Activated T-helper 17 cell treated with anti-CD3 and anti-CD28 coated beads, Interleukin-2, amount 50 U/mL, for 72 hours (primary cell): ENCODE measurements around the gene LLGL2. TPM values are rescaled to one million over a fixed set of nuclear protein-coding genes. Genes with fewer than 3 reads are reported as not detected.

Source experiments
- ATAC-seq: fragments of 150-1000 bp; cut with Tn5 transposase; replicated peaks from 2 replicates; pipeline ENCODE4 v1.10.0; 2021; ENCODE audit warnings: mild to moderate bottlenecking, moderate library complexity
- H3K27ac Mint-ChIP-seq: one replicate; pipeline ENCODE4 v1.8.0; 2022; ENCODE audit warnings: mixed read lengths
- H3K27me3 Mint-ChIP-seq: one replicate; pipeline ENCODE4 v1.8.0; 2022; ENCODE audit warnings: mixed read lengths
- H3K36me3 Mint-ChIP-seq: one replicate; pipeline ENCODE4 v1.8.0; 2022; ENCODE audit warnings: low read depth, mild to moderate bottlenecking, mixed read lengths
- H3K4me1 Mint-ChIP-seq: one replicate; pipeline ENCODE4 v1.8.0; 2022; ENCODE audit warnings: mixed read lengths
- H3K4me3 Mint-ChIP-seq: one replicate; pipeline ENCODE4 v1.8.0; 2022; ENCODE audit warnings: mild to moderate bottlenecking, mixed read lengths
- H3K9me3 Mint-ChIP-seq: one replicate; pipeline ENCODE4 v1.8.0; 2022; ENCODE audit warnings: mixed read lengths
- total RNA-seq, 2 donors: library from RNA; stranded (reverse); gene quantifications; one replicate each; pipeline ENCODE4 v1.2.3, GENCODE V29; 2022

Gene LLGL2
- total RNA-seq, 2 donors from 2014 or later, result 16.7 to 24.1 TPM

DNA sequence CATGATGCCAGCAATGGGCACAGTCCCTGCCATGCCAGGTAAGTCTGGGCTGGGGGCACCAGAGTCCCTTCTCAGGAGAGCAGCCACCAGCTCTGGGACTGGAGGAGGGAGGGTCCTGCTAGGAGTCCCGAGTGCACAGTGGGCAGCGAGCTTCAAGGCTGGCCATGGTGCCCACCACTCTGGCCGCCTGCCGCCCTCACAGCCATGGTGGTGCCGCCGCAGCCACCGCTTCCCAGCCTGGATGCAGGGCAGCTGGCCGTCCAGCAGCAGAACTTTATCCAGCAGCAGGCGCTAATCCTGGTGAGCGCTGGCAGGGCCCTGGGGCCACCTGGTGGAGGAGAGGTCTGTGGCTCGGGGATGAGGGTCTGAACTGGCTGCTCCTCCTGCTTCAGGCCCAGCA, 89.8 kb downstream of the LLGL2 start:
- H3K27ac Mint-ChIP-seq, result no peak overlapping the region
- H3K27me3 Mint-ChIP-seq, result no peaks in the 10 kb centered on the region
- no peaks in the 10 kb centered on the region for H3K4me1 Mint-ChIP-seq
- no peak for ATAC-seq
- H3K36me3 Mint-ChIP-seq, result no peaks in the 10 kb centered on the region
- H3K9me3 Mint-ChIP-seq, result no peaks in the 10 kb centered on the region
- H3K4me3 Mint-ChIP-seq, result no peak overlapping the region

- ATAC-seq, result no peak
- H3K4me1 Mint-ChIP-seq, result no peaks in the 10 kb centered on the region
- H3K27ac Mint-ChIP-seq, result no peak overlapping the region
- no peaks in the 10 kb centered on the region for H3K9me3 Mint-ChIP-seq
- H3K4me3 Mint-ChIP-seq, result no peak overlapping the region
- no peaks in the 10 kb centered on the region for H3K27me3 Mint-ChIP-seq
- no peaks in the 10 kb centered on the region for H3K36me3 Mint-ChIP-seq
Measured at GRCh38 chr17:75616521-75617122, 91.1 kb downstream of the LLGL2 start.

GRCh38 chr17:75617218-75617617, 91.7 kb downstream of the LLGL2 start:
- Mint-ChIP-seq H3K9me3 (no peaks in the 10 kb centered on the region), H3K36me3 (no peaks in the 10 kb centered on the region), H3K27me3 (no peaks in the 10 kb centered on the region), H3K27ac (no peak overlapping the region), H3K4me3 (no peak overlapping the region), H3K4me1 (no peaks in the 10 kb centered on the region)
- ATAC-seq, result no peak

DNA sequence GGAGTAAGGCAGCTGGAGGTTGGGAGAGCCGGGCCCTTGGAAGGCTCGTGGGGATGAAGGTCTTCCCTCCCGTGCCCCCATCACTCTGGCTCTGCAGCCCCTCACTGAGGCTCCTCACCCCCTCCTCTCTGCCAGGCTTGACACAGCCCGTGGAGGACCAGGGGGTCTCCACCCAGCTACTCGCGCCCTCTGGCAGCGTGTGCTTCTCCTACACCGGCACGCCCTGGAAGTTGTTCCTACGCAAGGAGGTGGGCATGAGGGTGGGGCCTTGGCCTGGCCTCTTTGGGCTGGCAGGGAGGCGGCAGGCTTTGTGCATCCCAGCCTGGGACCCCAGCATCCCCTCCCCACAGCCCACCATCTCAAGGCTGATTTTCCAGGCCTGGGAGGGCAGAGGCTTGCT, 92.2 kb downstream of the LLGL2 start:
- H3K4me1 Mint-ChIP-seq, result no peaks in the 10 kb centered on the region
- H3K4me3 Mint-ChIP-seq, result no peak overlapping the region
- ATAC-seq, result no peak
- no peaks in the 10 kb centered on the region for H3K9me3 Mint-ChIP-seq
- no peaks in the 10 kb centered on the region for H3K27me3 Mint-ChIP-seq
- no peaks in the 10 kb centered on the region for H3K36me3 Mint-ChIP-seq
- H3K27ac Mint-ChIP-seq, result no peak overlapping the region

GRCh38 chr17:75619506-75620431, 94.3 kb downstream of the LLGL2 start:
- no peak overlapping the region for H3K27ac Mint-ChIP-seq
- no peak for ATAC-seq
- H3K9me3 Mint-ChIP-seq, result no peaks in the 10 kb centered on the region
- H3K36me3 Mint-ChIP-seq, result no peaks in the 10 kb centered on the region
- no peaks in the 10 kb centered on the region for H3K27me3 Mint-ChIP-seq
- no peaks in the 10 kb centered on the region for H3K4me1 Mint-ChIP-seq
- no peak overlapping the region for H3K4me3 Mint-ChIP-seq

DNA sequence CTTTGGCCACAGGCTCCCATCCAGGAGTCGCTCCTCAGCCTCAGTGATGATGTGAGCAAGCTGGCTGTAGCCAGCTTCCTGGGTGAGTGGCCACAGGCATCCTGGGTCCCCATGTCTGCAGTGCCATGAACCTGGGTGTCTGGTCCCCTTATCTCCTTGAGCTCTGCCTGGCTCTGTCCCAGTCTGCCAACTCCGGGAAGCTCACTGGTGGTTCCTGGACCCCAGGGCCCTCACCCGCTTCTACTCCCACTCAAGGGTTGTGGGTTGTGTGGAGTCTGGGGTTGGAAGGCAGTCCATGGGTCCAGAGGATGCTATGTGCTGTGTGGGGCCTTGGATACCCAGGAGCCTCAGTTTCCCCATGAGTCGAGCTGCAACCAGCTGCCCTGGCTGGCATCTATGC, 96.0 kb downstream of the LLGL2 start:
- no peaks in the 10 kb centered on the region for H3K27me3 Mint-ChIP-seq
- no peak overlapping the region for H3K4me3 Mint-ChIP-seq
- no peak overlapping the region for H3K27ac Mint-ChIP-seq
- H3K4me1 Mint-ChIP-seq, result no peaks in the 10 kb centered on the region
- H3K36me3 Mint-ChIP-seq, result no peaks in the 10 kb centered on the region
- no peaks in the 10 kb centered on the region for H3K9me3 Mint-ChIP-seq
- ATAC-seq, result no peak

DNA sequence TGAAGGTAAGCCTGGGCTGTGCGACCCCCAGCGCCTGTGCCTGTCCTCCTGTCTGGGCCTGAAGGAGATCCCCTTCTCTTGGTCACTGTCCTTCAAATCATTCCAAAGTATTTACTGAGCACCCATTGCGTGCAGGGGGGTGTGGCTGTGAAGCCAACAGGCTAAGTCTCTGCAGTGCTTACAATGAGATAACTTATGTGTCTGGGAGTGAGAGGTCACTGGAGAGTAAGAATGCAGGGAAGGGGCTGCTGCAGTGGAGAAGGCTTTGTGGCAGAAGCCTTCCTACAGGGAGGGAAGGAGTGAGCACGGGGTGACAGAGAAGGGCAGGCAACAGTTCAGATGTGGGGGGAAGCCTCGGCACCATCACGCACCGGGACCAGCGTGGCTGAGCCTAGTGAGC, 96.6 kb downstream of the LLGL2 start:
- Mint-ChIP-seq H3K4me1 (no peaks in the 10 kb centered on the region), H3K27ac (no peak overlapping the region), H3K36me3 (no peaks in the 10 kb centered on the region), H3K4me3 (no peak overlapping the region), H3K27me3 (no peaks in the 10 kb centered on the region), H3K9me3 (no peaks in the 10 kb centered on the region)
- ATAC-seq, result no peak

DNA sequence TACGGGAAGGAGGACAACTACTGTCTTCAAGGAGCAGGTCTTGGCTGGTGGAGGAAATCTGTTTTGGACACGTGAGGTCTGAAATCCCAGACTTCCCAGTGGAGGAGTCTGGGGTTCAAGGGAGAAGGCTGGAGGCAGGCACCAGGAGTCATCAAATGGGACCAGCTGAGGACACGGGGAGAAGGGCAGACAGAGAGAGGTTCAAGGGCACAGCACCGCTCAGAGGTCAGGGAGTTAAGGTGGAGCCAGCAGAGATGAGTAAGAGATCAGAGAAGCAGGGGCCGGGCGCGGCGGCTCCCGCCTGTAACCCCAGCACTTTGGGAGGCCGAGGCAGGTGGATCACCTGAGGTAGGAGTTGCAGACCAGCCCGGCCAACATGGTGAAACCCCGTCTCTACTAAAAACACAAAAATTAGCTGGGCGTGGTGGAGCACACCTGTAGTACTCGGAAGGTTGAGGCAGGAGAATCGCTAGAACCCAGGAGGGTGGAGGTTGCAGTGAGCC, 97.3 kb downstream of the LLGL2 start:
- no peak overlapping the region for H3K4me3 Mint-ChIP-seq
- H3K36me3 Mint-ChIP-seq, result no peaks in the 10 kb centered on the region
- no peaks in the 10 kb centered on the region for H3K27me3 Mint-ChIP-seq
- no peaks in the 10 kb centered on the region for H3K9me3 Mint-ChIP-seq
- H3K4me1 Mint-ChIP-seq, result no peaks in the 10 kb centered on the region
- no peak for ATAC-seq
- no peak overlapping the region for H3K27ac Mint-ChIP-seq

DNA sequence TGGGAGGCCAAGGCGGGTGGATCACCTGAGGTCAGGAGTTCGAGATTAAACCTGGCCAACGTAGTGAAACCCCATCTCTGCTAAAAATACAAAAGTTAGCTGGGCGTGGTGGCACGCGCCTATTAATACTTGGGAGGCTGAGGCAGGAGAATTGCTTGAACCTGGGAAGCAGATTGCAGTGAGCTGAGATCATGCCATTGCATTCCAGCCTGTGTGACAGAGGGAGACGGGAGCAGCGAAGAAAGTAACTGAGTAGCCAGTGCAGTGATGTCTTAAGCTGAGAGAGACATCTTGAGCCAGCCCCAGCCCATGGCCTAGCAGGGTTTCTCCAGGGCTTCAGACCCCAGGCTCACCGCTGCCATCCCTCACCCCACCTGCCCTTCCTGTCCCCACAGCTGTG, 97.9 kb downstream of the LLGL2 start:
- H3K4me1 Mint-ChIP-seq, result no peaks in the 10 kb centered on the region
- no peak overlapping the region for H3K27ac Mint-ChIP-seq
- no peaks in the 10 kb centered on the region for H3K9me3 Mint-ChIP-seq
- no peaks in the 10 kb centered on the region for H3K27me3 Mint-ChIP-seq
- H3K4me3 Mint-ChIP-seq, result no peak overlapping the region
- no peak for ATAC-seq
- no peaks in the 10 kb centered on the region for H3K36me3 Mint-ChIP-seq

GRCh38 chr17:75624021-75624420, 98.5 kb downstream of the LLGL2 start:
- ATAC-seq, result no peak
- Mint-ChIP-seq H3K27ac (no peak overlapping the region), H3K36me3 (no peaks in the 10 kb centered on the region), H3K4me3 (no peak overlapping the region), H3K9me3 (no peaks in the 10 kb centered on the region), H3K4me1 (no peaks in the 10 kb centered on the region), H3K27me3 (no peaks in the 10 kb centered on the region)

Other genes starting within 250 kb of the LLGL2 start
- gene SLC25A19, start 236.3 kb upstream of the LLGL2 start, total RNA-seq, result 100 to 1,000 TPM in 1 of 2 donors, 10 to 100 TPM in 1; 97.4 to 113 TPM
- gene GRB2, start 120.0 kb upstream of the LLGL2 start, total RNA-seq, result 100 to 1,000 TPM; 141 to 163 TPM
- gene TMEM94, start 69.1 kb upstream of the LLGL2 start, total RNA-seq, result 10 to 100 TPM; 76.5 to 79.8 TPM
- gene CASKIN2, start 10.2 kb upstream of the LLGL2 start, total RNA-seq, result 1 to 10 TPM; 2.9 to 5.4 TPM
- gene TSEN54, start 9.2 kb upstream of the LLGL2 start, total RNA-seq, result 10 to 100 TPM; 25.3 to 46.4 TPM
- gene MYO15B, start 62.1 kb downstream of the LLGL2 start, total RNA-seq, result 10 to 100 TPM; 10.2 to 44.5 TPM
- gene SMIM5, start 107.7 kb downstream of the LLGL2 start, total RNA-seq, result under 1 TPM in 1 of 2 donors, not detected in 1; 0.21 TPM
- gene RECQL5, start 141.5 kb downstream of the LLGL2 start, total RNA-seq, result 10 to 100 TPM; 29.7 to 35.6 TPM
- gene SAP30BP, start 141.6 kb downstream of the LLGL2 start, total RNA-seq, result 10 to 100 TPM; 68.1 to 90.0 TPM
- 1 to 10 TPM in 1 of 2 donors, under 1 TPM in 1; 0.54 to 1.2 TPM for gene ITGB4, start 195.8 kb downstream of the LLGL2 start, total RNA-seq
- gene GALK1, start 239.5 kb downstream of the LLGL2 start, total RNA-seq, result 10 to 100 TPM; 43.4 to 51.4 TPM